Vagina (tissue), 2 donors: ENCODE data around the gene NXPH4. TPM values are rescaled to one million over a fixed set of nuclear protein-coding genes. Genes with fewer than 3 reads are reported as not detected.

Experiments used
- DNase-seq, 2 donors: peaks; one replicate each; pipeline ENCODE4 v3.0.0-alpha.2; 2017; ENCODE audit errors: extremely low spot score in 2 of 2
- H3K27ac ChIP-seq: fragments of 200-600 bp; sonication (generic); one replicate; pipeline ENCODE4 v1.5.1; 2019
- H3K27me3 ChIP-seq: fragments of 200-600 bp; sonication (generic); one replicate; pipeline ENCODE4 v1.5.1; 2019
- H3K36me3 ChIP-seq, 2 donors: fragments of 200-600 bp; sonication (generic); one replicate each; pipeline ENCODE4 v1.5.1; 2017 to 2019
- H3K4me1 ChIP-seq: fragments of 200-600 bp; sonication (generic); one replicate; pipeline ENCODE4 v1.5.1; 2019
- H3K4me3 ChIP-seq, 2 donors: fragments of 200-600 bp; sonication (generic); 1 replicate in 1 of 2; 2 replicates in 1 of 2; pipeline ENCODE4 v1.5.1; 2016 to 2019
- H3K9me3 ChIP-seq: fragments of 200-600 bp; sonication (generic); one replicate; pipeline ENCODE4 v1.5.1; 2019
- CTCF ChIP-seq, 3 experiments: fragments of 450-650 bp in 2 of 3; fragments of 200-600 bp in 1 of 3; sonication (generic) in 1 of 3; IDR thresholded peaks; one replicate each; pipeline ENCODE4 v1.5.1; 2017 to 2019; ENCODE audit warnings: antibody characterized with exemption in 3 of 3, mild to moderate bottlenecking in 2 of 3, moderate library complexity in 2 of 3
- POLR2A ChIP-seq, 2 donors: fragments of 450-650 bp; IDR thresholded peaks; one replicate each; pipeline ENCODE4 v1.6.1; 2017; ENCODE audit warnings: antibody characterized with exemption in 2 of 2, mild to moderate bottlenecking in 2 of 2, moderate library complexity in 2 of 2
- POLR2AphosphoS5 ChIP-seq, 2 donors: sonication (generic); formaldehyde crosslinking; IDR thresholded peaks; one replicate each; pipeline ENCODE4 v1.9.0; 2017; ENCODE audit warnings: antibody characterized with exemption in 2 of 2, mild to moderate bottlenecking in 2 of 2, low read depth in 1 of 2; ENCODE audit not compliant: insufficient read depth in 1 of 2
- intact Hi-C: fragments of 100-400 bp; cut with DNase I; formaldehyde crosslinking; loops from one replicate; pipeline ENCODE4 v1.15.1; 2023
- total RNA-seq: library from RNA; depleted of rRNA; stranded (reverse); fragments of >200 nt; gene quantifications from one replicate; pipeline ENCODE4 v1.2.3, GENCODE V29; 2016

NXPH4 gene
- total RNA-seq, result 3.2 TPM

DNA sequence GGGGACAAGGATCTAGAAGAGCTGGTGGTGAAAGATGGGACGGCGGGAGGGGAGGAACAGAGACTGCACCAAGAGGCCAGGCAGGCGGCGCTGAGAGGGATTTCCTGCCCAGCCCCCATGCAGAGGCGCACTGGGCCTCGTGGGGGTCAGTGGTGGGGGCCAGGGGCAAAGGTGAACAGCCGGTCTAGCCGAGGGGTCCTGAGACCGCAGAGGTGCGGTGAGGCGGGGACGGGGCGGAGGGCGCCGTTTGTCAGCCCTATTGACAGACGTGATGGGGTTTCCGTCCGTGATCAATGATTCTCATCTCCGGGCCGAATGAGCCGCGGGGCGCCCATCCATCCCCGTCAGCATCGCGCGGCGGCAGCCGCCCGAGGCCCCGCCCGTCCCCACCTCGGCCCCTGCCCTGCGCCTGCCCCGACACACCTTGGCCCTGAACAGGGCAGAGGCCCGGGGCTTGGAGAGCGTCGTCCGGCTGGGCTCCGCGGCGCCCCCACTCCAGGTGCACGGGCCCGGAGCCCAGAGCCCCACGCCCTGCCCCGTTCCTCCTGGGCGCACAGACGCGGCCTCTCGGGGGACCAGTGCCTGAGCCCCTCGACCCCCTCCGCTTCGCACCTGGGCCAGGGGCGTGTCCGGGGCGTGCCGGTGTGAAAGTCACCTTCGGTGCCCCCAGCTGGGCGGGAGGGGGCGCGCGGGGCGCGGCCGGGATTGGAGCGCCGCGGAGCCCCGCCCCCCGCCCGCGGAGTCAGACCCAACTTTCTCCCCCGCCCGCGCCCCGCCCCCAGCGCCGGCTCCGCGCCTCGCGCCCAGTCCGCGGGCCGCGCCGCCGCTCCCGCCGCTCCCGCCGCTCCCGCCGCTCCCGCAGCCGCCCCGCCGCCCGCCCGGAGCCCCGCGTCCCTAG, at the start of gene NXPH4:
NXPH4 (plus strand) TSS at position 781 of the 898 bp plus-strand sequence. CDS start 176 bp downstream, outside the sequence.
- DNase-seq, result no peak
- H3K27me3 ChIP-seq, result peaks cover 2% of the 10 kb centered on the region
- TF ChIP-seq POLR2AphosphoS5 (IDR thresholded peaks at IDR 0.05; ENCODE audit: insufficient read depth in 1 of 2, low read depth in 1 of 2) (no peak), CTCF (IDR thresholded peaks at IDR 0.05) (no peak), POLR2A (IDR thresholded peaks at IDR 0.05) (no peak)
- H3K4me1 ChIP-seq, result peaks cover 47% of the 10 kb centered on the region
- intact Hi-C loops, result no loop called here
- no peaks in the 10 kb centered on the region for H3K9me3 ChIP-seq
- H3K4me3 ChIP-seq, result peak within 1 kb of the TSS; percentile 40 to 59
- peaks cover 0 to 11% of the 10 kb centered on the region in 2 donors for H3K36me3 ChIP-seq
- no peak within 1 kb of the TSS for H3K27ac ChIP-seq

GRCh38 chr12:57166971-57167371, 49.6 kb upstream of the NXPH4 start:
- peaks cover 56% of the 10 kb centered on the region for H3K4me1 ChIP-seq

GRCh38 chr12:57168058-57168457, 48.5 kb upstream of the NXPH4 start:
- peak overlapping the region; percentile 18 for H3K27ac ChIP-seq
- DNase-seq, result no peak
- H3K9me3 ChIP-seq, result no peaks in the 10 kb centered on the region
- TF ChIP-seq POLR2AphosphoS5 (IDR thresholded peaks at IDR 0.05; ENCODE audit: insufficient read depth in 1 of 2, low read depth in 1 of 2) (no peak), POLR2A (IDR thresholded peaks at IDR 0.05) (no peak)
- H3K4me1 ChIP-seq, result peaks cover 67% of the 10 kb centered on the region
- H3K4me3 ChIP-seq, result no peak overlapping the region
- H3K27me3 ChIP-seq, result no peaks in the 10 kb centered on the region
- intact Hi-C loops, result no loop called here
- peaks cover 0 to 68% of the 10 kb centered on the region in 2 donors for H3K36me3 ChIP-seq

More at GRCh38 chr12:57166971-57167371, 49.6 kb upstream of the NXPH4 start:
- Histone ChIP-seq H3K9me3 (no peaks in the 10 kb centered on the region), H3K4me3 (no peak overlapping the region), H3K27ac (peak overlapping the region; percentile 18), H3K27me3 (no peaks in the 10 kb centered on the region), H3K36me3 (peaks cover 0 to 78% of the 10 kb centered on the region in 2 donors)
- DNase-seq, result no peak
- intact Hi-C loops, result no loop called here
- no peak for TF ChIP-seq POLR2A (IDR thresholded peaks at IDR 0.05)
- peak; percentile 35 to 44 for TF ChIP-seq POLR2AphosphoS5 (IDR thresholded peaks at IDR 0.05; ENCODE audit: insufficient read depth in 1 of 2, low read depth in 1 of 2)

GRCh38 chr12:57169046-57169795, 47.4 kb upstream of the NXPH4 start:
- Histone ChIP-seq H3K4me1 (peaks cover 69% of the 10 kb centered on the region), H3K9me3 (no peaks in the 10 kb centered on the region), H3K4me3 (no peak overlapping the region), H3K36me3 (peaks cover 0 to 70% of the 10 kb centered on the region in 2 donors), H3K27me3 (no peaks in the 10 kb centered on the region), H3K27ac (peak overlapping the region; percentile 69)
- no peak for TF ChIP-seq POLR2AphosphoS5 (IDR thresholded peaks at IDR 0.05; ENCODE audit: insufficient read depth in 1 of 2, low read depth in 1 of 2)
- intact Hi-C loops, result no loop called here
- DNase-seq, result no peak

DNA sequence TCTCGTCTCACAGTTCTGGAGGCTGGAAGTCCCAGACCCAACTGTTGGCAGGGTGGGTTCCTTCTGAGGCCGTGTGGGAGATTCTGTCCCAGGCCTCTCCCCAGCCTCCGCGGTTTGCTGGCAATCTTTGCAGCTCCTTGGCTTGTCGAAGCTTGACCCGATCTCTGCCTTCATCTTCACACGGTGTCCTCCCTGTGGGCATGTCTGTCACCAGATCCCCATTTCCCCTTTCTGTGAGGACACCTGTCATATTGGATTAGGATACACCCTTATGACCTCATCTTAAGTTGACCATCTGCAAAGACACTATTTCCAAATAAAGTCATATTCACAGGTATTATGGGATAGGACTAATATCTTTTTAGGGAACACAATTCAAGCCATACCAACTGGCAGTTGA, 46.6 kb upstream of the NXPH4 start:
- intact Hi-C loops, result loop anchor here (10.0 kb wide), 1 partner anchor 95 kb away; the partner anchor contains the start of gene NEMP1
- no peak for DNase-seq
- H3K4me3 ChIP-seq, result no peak overlapping the region
- no peaks in the 10 kb centered on the region for H3K27me3 ChIP-seq
- H3K9me3 ChIP-seq, result no peaks in the 10 kb centered on the region
- TF ChIP-seq POLR2AphosphoS5 (IDR thresholded peaks at IDR 0.05; ENCODE audit: insufficient read depth in 1 of 2, low read depth in 1 of 2), result no peak
- no peak for TF ChIP-seq POLR2A (IDR thresholded peaks at IDR 0.05)
- TF ChIP-seq CTCF (IDR thresholded peaks at IDR 0.05), result no peak
- H3K36me3 ChIP-seq, result peaks cover 0 to 64% of the 10 kb centered on the region in 2 donors
- peak overlapping the region; percentile 69 for H3K27ac ChIP-seq
- peaks cover 76% of the 10 kb centered on the region for H3K4me1 ChIP-seq

GRCh38 chr12:57170408-57170807, 46.2 kb upstream of the NXPH4 start:
- H3K4me1 ChIP-seq, result peaks cover 80% of the 10 kb centered on the region
- H3K27ac ChIP-seq, result peak overlapping the region; percentile 69
- DNase-seq, result no peak
- no peak overlapping the region for H3K4me3 ChIP-seq
- no peaks in the 10 kb centered on the region for H3K9me3 ChIP-seq
- intact Hi-C loops, result loop anchor here (10.0 kb wide), 1 partner anchor 96 kb away; the partner anchor contains the start of gene NEMP1
- TF ChIP-seq CTCF (IDR thresholded peaks at IDR 0.05) (no peak), POLR2A (IDR thresholded peaks at IDR 0.05) (no peak), POLR2AphosphoS5 (IDR thresholded peaks at IDR 0.05; ENCODE audit: insufficient read depth in 1 of 2, low read depth in 1 of 2) (no peak)
- no peaks in the 10 kb centered on the region for H3K27me3 ChIP-seq
- H3K36me3 ChIP-seq, result peaks cover 0 to 61% of the 10 kb centered on the region in 2 donors
